Activated CD8-positive, alpha-beta memory T cell treated with anti-CD3 and anti-CD28 coated beads for 24 hours (primary cell): ENCODE results near the gene PCDHGB4.
"Not testable (repeated sequence)": the region's sequence is repeated elsewhere in the genome, so short reads cannot be mapped to it uniquely, and the experiment has no call there.

Source experiments
- DNase-seq: peaks from one replicate; pipeline ENCODE4 v3.0.0-alpha.2; 2020

PCDHGB4 gene

GRCh38 chr5:141432726-141433125 lies 45.2 kb downstream of the PCDHGB4 start:
- not testable (repeated sequence) for DNase-seq

- no peak for DNase-seq
These were observed 46.5 kb downstream of the PCDHGB4 start for GRCh38 chr5:141434006-141434405.

- no peak for DNase-seq
These were observed 49.7 kb downstream of the PCDHGB4 start for GRCh38 chr5:141437221-141437620.

- DNase-seq = no peak
These were observed 52.1 kb downstream of the PCDHGB4 start for GRCh38 chr5:141439411-141440141.
